ENCODE results near the gene IL20RA. TPM values are rescaled to one million over a fixed set of nuclear protein-coding genes. Genes with fewer than 3 reads are reported as not detected.

IL20RA gene
- total RNA-seq, 3 donors from 2014 or later (not counting 1 experiment from before 2014, with no cell fraction given) = not detected

DNA sequence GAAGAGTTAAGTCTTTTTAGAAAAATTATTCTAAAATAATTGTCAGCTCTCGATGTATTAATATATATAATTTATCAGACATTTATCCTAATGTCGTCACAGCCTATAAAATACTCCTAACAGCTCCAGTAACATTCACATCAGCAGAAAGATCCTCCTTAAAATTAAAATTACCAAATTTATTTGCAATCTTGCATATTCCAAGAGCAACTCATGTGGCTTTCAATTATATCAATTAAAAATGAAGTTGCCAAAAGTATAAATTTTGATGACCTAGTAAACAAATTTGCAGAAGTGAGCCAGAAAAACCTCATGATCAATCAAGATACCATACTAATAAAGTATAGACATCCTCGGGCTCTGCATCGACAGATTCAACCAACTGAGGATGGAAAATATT lies 60.2 kb downstream of the IL20RA start:
- Histone ChIP-seq H3K36me3 (ENCODE audit: control insufficient read depth, insufficient read depth, low read length) (no peaks in the 10 kb centered on the region), H3K27me3 (ENCODE audit: control insufficient read depth, insufficient read depth, low read length) (peaks cover 9% of the 10 kb centered on the region), H3K4me3 (ENCODE audit: low read length) (no peak overlapping the region), H3K9me3 (ENCODE audit: control insufficient read depth, insufficient read depth, low read length) (no peaks in the 10 kb centered on the region), H3K4me1 (ENCODE audit: control insufficient read depth, insufficient read depth, low read length) (peaks cover 1% of the 10 kb centered on the region), H3K27ac (ENCODE audit: low read length) (no peak overlapping the region)
- ATAC-seq (no peak), DNase-seq (no peak)
- Mint-ChIP-seq H3K9me3 (no peaks in the 10 kb centered on the region), H3K4me1 (no peaks in the 10 kb centered on the region), H3K36me3 (no peaks in the 10 kb centered on the region), H3K27me3 (ENCODE audit: low read depth in 2 of 2) (peaks cover 39 to 53% of the 10 kb centered on the region in 2 donors), H3K27ac (no peak overlapping the region), H3K4me3 (no peak overlapping the region)
- no CpG with 5 or more reads among the region's 4 CpGs for WGBS (ENCODE audit: insufficient coverage)
- TF ChIP-seq, protein P1, sequence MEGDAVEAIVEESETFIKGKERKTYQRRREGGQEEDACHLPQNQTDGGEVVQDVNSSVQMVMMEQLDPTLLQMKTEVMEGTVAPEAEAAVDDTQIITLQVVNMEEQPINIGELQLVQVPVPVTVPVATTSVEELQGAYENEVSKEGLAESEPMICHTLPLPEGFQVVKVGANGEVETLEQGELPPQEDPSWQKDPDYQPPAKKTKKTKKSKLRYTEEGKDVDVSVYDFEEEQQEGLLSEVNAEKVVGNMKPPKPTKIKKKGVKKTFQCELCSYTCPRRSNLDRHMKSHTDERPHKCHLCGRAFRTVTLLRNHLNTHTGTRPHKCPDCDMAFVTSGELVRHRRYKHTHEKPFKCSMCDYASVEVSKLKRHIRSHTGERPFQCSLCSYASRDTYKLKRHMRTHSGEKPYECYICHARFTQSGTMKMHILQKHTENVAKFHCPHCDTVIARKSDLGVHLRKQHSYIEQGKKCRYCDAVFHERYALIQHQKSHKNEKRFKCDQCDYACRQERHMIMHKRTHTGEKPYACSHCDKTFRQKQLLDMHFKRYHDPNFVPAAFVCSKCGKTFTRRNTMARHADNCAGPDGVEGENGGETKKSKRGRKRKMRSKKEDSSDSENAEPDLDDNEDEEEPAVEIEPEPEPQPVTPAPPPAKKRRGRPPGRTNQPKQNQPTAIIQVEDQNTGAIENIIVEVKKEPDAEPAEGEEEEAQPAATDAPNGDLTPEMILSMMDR (IDR thresholded peaks at IDR 0.05) = no peak
- intact Hi-C loops (cut with micrococcal nuclease) = no loop called here

DNA sequence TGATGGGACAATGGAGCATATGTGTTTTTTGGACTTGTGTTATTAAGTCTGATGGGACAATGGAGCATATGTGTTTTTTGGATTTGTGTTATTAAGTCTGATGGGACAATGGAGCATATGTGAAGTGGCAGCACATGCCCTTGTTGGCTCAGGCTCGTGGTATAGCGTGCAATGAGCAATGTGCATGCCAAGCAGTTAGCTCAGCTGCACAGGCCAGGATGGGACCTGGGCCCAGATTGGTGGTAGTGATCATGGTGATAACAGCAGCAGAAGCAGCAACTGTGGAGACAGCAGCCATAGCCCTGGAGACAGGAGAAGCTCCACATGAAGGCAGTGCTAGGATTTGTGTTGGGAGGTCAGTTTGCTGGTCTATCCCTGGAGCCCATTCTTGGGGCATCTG lies 61.1 kb downstream of the IL20RA start:
- no peak overlapping the region for H3K4me3 ChIP-seq (ENCODE audit: low read length)
- intact Hi-C loops (cut with micrococcal nuclease) = no loop called here
- no peaks in the 10 kb centered on the region for H3K36me3 ChIP-seq (ENCODE audit: control insufficient read depth, insufficient read depth, low read length)
- H3K27me3 ChIP-seq (ENCODE audit: control insufficient read depth, insufficient read depth, low read length) = peaks cover 6% of the 10 kb centered on the region
- Mint-ChIP-seq H3K27me3 (ENCODE audit: low read depth in 2 of 2) (peaks cover 34 to 51% of the 10 kb centered on the region in 2 donors), H3K36me3 (no peaks in the 10 kb centered on the region), H3K4me3 (no peak overlapping the region), H3K4me1 (no peaks in the 10 kb centered on the region), H3K27ac (no peak overlapping the region), H3K9me3 (no peaks in the 10 kb centered on the region)
- DNase-seq (no peak), ATAC-seq (no peak)
- H3K9me3 ChIP-seq (ENCODE audit: control insufficient read depth, insufficient read depth, low read length) = no peaks in the 10 kb centered on the region
- 81% methylated on average over 2 of the region's 2 CpGs for WGBS (ENCODE audit: insufficient coverage)
- TF ChIP-seq, protein P1 (IDR thresholded peaks at IDR 0.05) = no peak
- H3K4me1 ChIP-seq (ENCODE audit: control insufficient read depth, insufficient read depth, low read length) = no peaks in the 10 kb centered on the region
- no peak overlapping the region for H3K27ac ChIP-seq (ENCODE audit: low read length)

DNA sequence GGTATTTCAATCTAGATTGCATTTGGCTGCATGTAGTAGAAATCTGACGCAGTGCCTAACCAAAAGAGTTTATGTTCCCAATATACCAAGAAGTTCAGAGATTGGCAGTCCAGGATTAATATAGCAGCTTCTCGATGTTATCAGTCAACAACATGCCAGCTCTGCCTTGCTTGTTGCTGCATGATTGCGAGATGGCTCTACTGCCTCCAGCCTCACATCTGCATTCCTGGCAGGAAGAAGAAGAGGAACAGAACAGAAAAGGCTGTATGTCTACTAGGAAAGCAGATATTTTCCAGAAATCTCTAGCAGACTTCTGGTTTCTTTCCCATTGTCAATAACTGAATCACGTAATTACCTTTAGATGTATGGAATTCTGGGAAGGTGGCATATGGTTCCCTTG lies 61.8 kb downstream of the IL20RA start:
- Mint-ChIP-seq H3K36me3 (no peaks in the 10 kb centered on the region), H3K27ac (no peak overlapping the region), H3K4me3 (no peak overlapping the region), H3K27me3 (ENCODE audit: low read depth in 2 of 2) (peaks cover 26 to 44% of the 10 kb centered on the region in 2 donors), H3K9me3 (no peaks in the 10 kb centered on the region), H3K4me1 (no peaks in the 10 kb centered on the region)
- WGBS (ENCODE audit: insufficient coverage) = 85% methylated on average over 4 of the region's 4 CpGs
- no peak for ATAC-seq
- no peaks in the 10 kb centered on the region for H3K36me3 ChIP-seq (ENCODE audit: control insufficient read depth, insufficient read depth, low read length)
- H3K27ac ChIP-seq (ENCODE audit: low read length) = no peak overlapping the region
- intact Hi-C loops (cut with micrococcal nuclease) = no loop called here
- H3K4me1 ChIP-seq (ENCODE audit: control insufficient read depth, insufficient read depth, low read length) = no peaks in the 10 kb centered on the region
- TF ChIP-seq, protein P1 (IDR thresholded peaks at IDR 0.05) = no peak
- H3K4me3 ChIP-seq (ENCODE audit: low read length) = no peak overlapping the region
- H3K27me3 ChIP-seq (ENCODE audit: control insufficient read depth, insufficient read depth, low read length) = no peaks in the 10 kb centered on the region
- DNase-seq = no peak
- H3K9me3 ChIP-seq (ENCODE audit: control insufficient read depth, insufficient read depth, low read length) = no peaks in the 10 kb centered on the region

DNA sequence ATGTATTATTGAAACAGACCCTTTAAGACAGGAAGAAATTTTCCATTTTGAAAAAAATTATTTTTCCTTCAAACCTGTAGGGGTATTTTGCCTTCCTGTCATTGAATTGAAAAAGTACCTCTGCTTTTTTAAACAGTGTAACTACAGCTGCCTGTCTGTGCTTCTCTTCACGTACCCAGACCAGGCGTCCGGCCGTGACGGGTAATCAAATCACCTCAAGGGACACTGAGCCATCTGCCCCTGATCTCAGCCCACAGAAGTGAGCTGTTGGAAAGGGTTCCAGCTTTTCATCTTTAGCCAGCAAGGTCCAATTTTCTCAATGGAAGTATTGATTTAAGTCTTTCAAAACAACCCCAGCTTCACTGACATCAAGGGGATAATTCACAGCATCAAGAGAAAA lies 64.7 kb downstream of the IL20RA start:
- H3K36me3 ChIP-seq (ENCODE audit: control insufficient read depth, insufficient read depth, low read length) = no peaks in the 10 kb centered on the region
- ATAC-seq (no peak), DNase-seq (no peak)
- peaks cover 4% of the 10 kb centered on the region for H3K27me3 ChIP-seq (ENCODE audit: control insufficient read depth, insufficient read depth, low read length)
- no peaks in the 10 kb centered on the region for H3K9me3 ChIP-seq (ENCODE audit: control insufficient read depth, insufficient read depth, low read length)
- no peaks in the 10 kb centered on the region for H3K36me3 Mint-ChIP-seq
- H3K27ac Mint-ChIP-seq = no peak overlapping the region
- no peak overlapping the region for H3K4me3 ChIP-seq (ENCODE audit: low read length)
- no peaks in the 10 kb centered on the region for H3K4me1 Mint-ChIP-seq
- no peak overlapping the region for H3K4me3 Mint-ChIP-seq
- whole genome bisulfite sequencing (ENCODE audit: insufficient coverage) = 96% methylated on average over 5 of the region's 5 CpGs
- no peaks in the 10 kb centered on the region for H3K9me3 Mint-ChIP-seq
- no peak overlapping the region for H3K27ac ChIP-seq (ENCODE audit: low read length)
- intact Hi-C loops (cut with micrococcal nuclease) = no loop called here
- no peaks in the 10 kb centered on the region for H3K4me1 ChIP-seq (ENCODE audit: control insufficient read depth, insufficient read depth, low read length)
- H3K27me3 Mint-ChIP-seq (ENCODE audit: low read depth in 2 of 2) = peaks cover 20 to 41% of the 10 kb centered on the region in 2 donors
- TF ChIP-seq, protein P1 (IDR thresholded peaks at IDR 0.05) = no peak

Measured in natural killer cell (primary cell).